Keratinocyte (primary cell): Measurements from ENCODE around the gene FOXD2. TPM values are rescaled to one million over a fixed set of nuclear protein-coding genes. Genes with fewer than 3 reads are reported as not detected.

Experiments
- DNase-seq: peaks from one replicate; pipeline ENCODE4 v3.0.0-alpha.2; 2011; ENCODE audit warnings: low read depth, missing footprints, low spot score
- FAIRE-seq: peaks from 2 replicates; lab custom pipeline; 2011; peaks lifted over from hg19 to GRCh38; lab: Jason Lieb, UNC
- H2AFZ ChIP-seq: 2 replicates; pipeline ENCODE4 v1.6.0; 2012; ENCODE audit warnings: low read length, control low read depth, inconsistent platforms; ENCODE audit not compliant: control insufficient read depth
- H3K27ac ChIP-seq: 2 replicates; pipeline ENCODE4 v1.5.1; 2011; ENCODE audit warnings: low read length; ENCODE audit not compliant: control insufficient read depth, insufficient read depth
- H3K27me3 ChIP-seq: 3 replicates; pipeline ENCODE4 v1.6.0; 2011; ENCODE audit warnings: low read length; ENCODE audit not compliant: control insufficient read depth, insufficient read depth; ENCODE audit errors: extremely low read depth
- H3K36me3 ChIP-seq, 2 experiments: 2 replicates in 1 of 2; 3 replicates in 1 of 2; pipeline ENCODE4 v1.5.1; 2011; ENCODE audit warnings: low read length in 2 of 2, mild to moderate bottlenecking in 1 of 2; ENCODE audit not compliant: control insufficient read depth in 2 of 2, insufficient read depth in 2 of 2; ENCODE audit errors: extremely low read depth in 1 of 2
- H3K4me1 ChIP-seq: 3 replicates; pipeline ENCODE4 v1.5.1; 2011; ENCODE audit warnings: low read length; ENCODE audit not compliant: control insufficient read depth, insufficient read depth; ENCODE audit errors: extremely low read depth
- H3K4me2 ChIP-seq: 3 replicates; pipeline ENCODE4 v1.6.0; 2011; ENCODE audit warnings: low read depth, low read length; ENCODE audit not compliant: control insufficient read depth, insufficient read depth; ENCODE audit errors: extremely low read depth
- H3K4me3 ChIP-seq, 3 experiments: fragments of 200-600 bp in 1 of 3; sonication (generic) in 1 of 3; 2 replicates in 2 of 3; 3 replicates in 1 of 3; pipeline ENCODE4 v1.5.1; 2011 to 2016; ENCODE audit warnings: low read length in 3 of 3, mild to moderate bottlenecking in 3 of 3, control low read depth in 2 of 3, inconsistent platforms in 1 of 3, low read depth in 1 of 3, mixed read lengths in 1 of 3, mixed run types in 1 of 3, moderate library complexity in 1 of 3; ENCODE audit not compliant: control insufficient read depth in 2 of 3, insufficient read depth in 2 of 3; ENCODE audit errors: extremely low read depth in 1 of 3
- H3K79me2 ChIP-seq: 2 replicates; pipeline ENCODE4 v1.6.0; 2012; ENCODE audit warnings: low read length; ENCODE audit not compliant: control insufficient read depth, insufficient read depth
- H3K9ac ChIP-seq: 3 replicates; pipeline ENCODE4 v1.6.0; 2011; ENCODE audit warnings: low read length; ENCODE audit not compliant: control insufficient read depth, insufficient read depth; ENCODE audit errors: extremely low read depth
- H3K9me1 ChIP-seq: 3 replicates; pipeline ENCODE4 v1.6.0; 2011; ENCODE audit warnings: low read length; ENCODE audit not compliant: control insufficient read depth, insufficient read depth; ENCODE audit errors: extremely low read depth
- H3K9me3 ChIP-seq: 2 replicates; pipeline ENCODE4 v1.5.1; 2012; ENCODE audit warnings: low read depth, low read length; ENCODE audit not compliant: control insufficient read depth
- H4K20me1 ChIP-seq: 3 replicates; pipeline ENCODE4 v1.6.0; 2011; ENCODE audit warnings: low read length; ENCODE audit not compliant: control insufficient read depth, insufficient read depth; ENCODE audit errors: extremely low read depth
- CTCF ChIP-seq, 3 experiments: IDR thresholded peaks in 1 of 3; conservative IDR thresholded peaks in 1 of 3; optimal IDR thresholded peaks in 1 of 3; 2 replicates in 2 of 3; 3 replicates in 1 of 3; pipeline versions ENCODE3 to v1.5.1; 2011; ENCODE audit warnings: low read length in 3 of 3, mild to moderate bottlenecking in 3 of 3, moderate library complexity in 2 of 3, control low read depth in 1 of 3, inconsistent platforms in 1 of 3; ENCODE audit not compliant: insufficient read depth in 2 of 3; ENCODE audit errors: extremely low read depth in 1 of 3
- EZH2 ChIP-seq: IDR thresholded peaks from one replicate; pipeline ENCODE4 v1.6.1; 2012; ENCODE audit warnings: inconsistent platforms, mild to moderate bottlenecking, low read length, moderate library complexity
- dilution Hi-C: fragments of 300-500 bp; cut with MboI; formaldehyde crosslinking; loops from one replicate; pipeline ENCODE4 v1.7.0; 2020; ENCODE audit warnings: low sequenced_read_pairs; ENCODE audit not compliant: extremely low pct_ligation_motif_present
- polyA plus RNA-seq, 5 experiments: library from polyadenylated mRNA; depleted of rRNA in 3 of 5; stranded (reverse) in 3 of 5; stranded (forward) in 1 of 5; unstranded in 1 of 5; fragments of >200 nt; gene quantifications; 1 replicate in 1 of 5; 2 replicates in 3 of 5; 3 replicates in 1 of 5; pipeline versions ENCODE4 v1.2.1 to v1.2.3, GENCODE V29; 2011 to 2012; ENCODE audit warnings: missing spikeins in 2 of 5, low read depth in 1 of 5, low replicate concordance in 1 of 5

The FOXD2 gene
- polyA plus RNA-seq, 1 donor (not counting 4 experiments of a cell fraction or from before 2014, with no cell fraction given), result 0.04 TPM

- FAIRE-seq, result no peak
- Histone ChIP-seq H3K4me2 (no peak overlapping the region), H3K27ac (no peak overlapping the region), H3K9me3 (no peaks in the 10 kb centered on the region), H3K9ac (no peak overlapping the region), H3K4me1 (no peaks in the 10 kb centered on the region), H3K9me1 (no peaks in the 10 kb centered on the region), H4K20me1 (no peaks in the 10 kb centered on the region), H3K4me3 (no peak overlapping the region), H2AFZ (no peak overlapping the region), H3K27me3 (peaks cover 12% of the 10 kb centered on the region), H3K36me3 (no peaks in the 10 kb centered on the region), H3K79me2 (no peaks in the 10 kb centered on the region)
- DNase-seq, result no peak
- dilution Hi-C loops, result no loop called here
- TF ChIP-seq EZH2, result no peak
- TF ChIP-seq CTCF (optimal IDR thresholded peaks at IDR 0.05 in 1 of 3, IDR thresholded peaks at IDR 0.05 in 1 of 3, conservative IDR thresholded peaks at IDR 0.05 in 1 of 3; ENCODE audit: extremely low read depth in 1 of 3, insufficient read depth in 2 of 3, low read length in 3 of 3), result no peak
Observed at GRCh38 chr1:47483651-47484050, 45.8 kb downstream of the FOXD2 start.

- Histone ChIP-seq H3K9ac (no peak overlapping the region), H2AFZ (no peak overlapping the region), H3K4me3 (no peak overlapping the region), H3K27me3 (peaks cover 17% of the 10 kb centered on the region), H3K79me2 (no peaks in the 10 kb centered on the region), H3K4me1 (no peaks in the 10 kb centered on the region), H3K9me3 (no peaks in the 10 kb centered on the region), H3K27ac (no peak overlapping the region), H3K9me1 (no peaks in the 10 kb centered on the region), H3K36me3 (no peaks in the 10 kb centered on the region), H4K20me1 (no peaks in the 10 kb centered on the region), H3K4me2 (no peak overlapping the region)
- DNase-seq (no peak), FAIRE-seq (no peak)
- dilution Hi-C loops, result no loop called here
- no peak for TF ChIP-seq EZH2
- TF ChIP-seq CTCF (optimal IDR thresholded peaks at IDR 0.05 in 1 of 3, IDR thresholded peaks at IDR 0.05 in 1 of 3, conservative IDR thresholded peaks at IDR 0.05 in 1 of 3; ENCODE audit: extremely low read depth in 1 of 3, insufficient read depth in 2 of 3, low read length in 3 of 3), result no peak
Observed at GRCh38 chr1:47485817-47486216, 48.0 kb downstream of the FOXD2 start.
